H9 (cell line): Measurements from ENCODE around the gene NEIL1. TPM values are rescaled to one million over a fixed set of nuclear protein-coding genes. Genes with fewer than 3 reads are reported as not detected.

ENCODE experiments used
- DNase-seq: peaks from one replicate; pipeline ENCODE4 v3.0.0-alpha.2; 2017
- H2AFZ ChIP-seq: one replicate; pipeline ENCODE4 v1.6.1; 2013; ENCODE audit warnings: mild to moderate bottlenecking, low read length, control low read depth, moderate library complexity
- H2AK5ac ChIP-seq: 2 replicates; pipeline ENCODE4 v1.6.1; 2013; ENCODE audit warnings: low read length, control low read depth, mixed read lengths; ENCODE audit not compliant: insufficient read length
- H2BK120ac ChIP-seq: one replicate; pipeline ENCODE4 v1.6.1; 2013; ENCODE audit warnings: low read depth, mild to moderate bottlenecking, low read length, control low read depth, inconsistent platforms; ENCODE audit not compliant: poor library complexity, severe bottlenecking
- H2BK12ac ChIP-seq: 2 replicates; pipeline ENCODE4 v1.6.1; 2013; ENCODE audit warnings: low read length, control low read depth, mixed read lengths, low read depth; ENCODE audit not compliant: insufficient read length
- H2BK15ac ChIP-seq: 2 replicates; pipeline ENCODE4 v1.6.1; 2013; ENCODE audit warnings: low read depth, low read length, control low read depth
- H2BK20ac ChIP-seq: one replicate; pipeline ENCODE4 v1.6.1; 2013; ENCODE audit warnings: low read depth, mild to moderate bottlenecking, low read length, control low read depth, inconsistent platforms; ENCODE audit not compliant: poor library complexity, severe bottlenecking
- H2BK5ac ChIP-seq: 2 replicates; pipeline ENCODE4 v1.6.1; 2013; ENCODE audit warnings: low read length, control low read depth, mixed read lengths; ENCODE audit not compliant: insufficient read length
- H3K14ac ChIP-seq: 2 replicates; pipeline ENCODE4 v1.6.1; 2013; ENCODE audit warnings: low read length, control low read depth; ENCODE audit not compliant: insufficient read depth
- H3K18ac ChIP-seq: 2 replicates; pipeline ENCODE4 v1.6.1; 2013; ENCODE audit warnings: low read depth, mild to moderate bottlenecking, mixed read lengths, low read length, control low read depth; ENCODE audit not compliant: insufficient read length
- H3K23ac ChIP-seq: 2 replicates; pipeline ENCODE4 v1.6.1; 2013; ENCODE audit warnings: low read length, control low read depth, mixed read lengths, low read depth; ENCODE audit not compliant: insufficient read length
- H3K23me2 ChIP-seq: 2 replicates; pipeline ENCODE4 v1.6.1; 2013; ENCODE audit warnings: low read depth, mild to moderate bottlenecking, mixed read lengths, low read length, control low read depth; ENCODE audit not compliant: insufficient read length, poor library complexity, severe bottlenecking
- H3K27ac ChIP-seq: 2 replicates; pipeline ENCODE4 v1.5.1; 2013; ENCODE audit warnings: low read length, control low read depth, mixed read lengths, low read depth; ENCODE audit not compliant: insufficient read length
- H3K27me3 ChIP-seq: 2 replicates; pipeline ENCODE4 v1.6.1; 2013; ENCODE audit warnings: low read length, control low read depth, inconsistent platforms; ENCODE audit not compliant: insufficient read depth
- H3K4ac ChIP-seq: 2 replicates; pipeline ENCODE4 v1.6.1; 2013; ENCODE audit warnings: low read depth, mild to moderate bottlenecking, control low read depth, inconsistent platforms, low read length, moderate library complexity
- H3K4me1 ChIP-seq: 2 replicates; pipeline ENCODE4 v1.6.1; 2013; ENCODE audit warnings: low read length, control low read depth, inconsistent platforms; ENCODE audit not compliant: insufficient read depth
- H3K4me2 ChIP-seq: 2 replicates; pipeline ENCODE4 v1.6.1; 2013; ENCODE audit warnings: low read length, control low read depth, mixed read lengths; ENCODE audit not compliant: insufficient read length, insufficient read depth
- H3K56ac ChIP-seq: 2 replicates; pipeline ENCODE4 v1.6.1; 2013; ENCODE audit warnings: low read depth, mild to moderate bottlenecking, mixed read lengths, low read length, control low read depth; ENCODE audit not compliant: insufficient read length
- H3K79me1 ChIP-seq: 2 replicates; pipeline ENCODE4 v1.6.1; 2013; ENCODE audit warnings: low read depth, mild to moderate bottlenecking, moderate library complexity, low read length, control low read depth, inconsistent platforms; ENCODE audit not compliant: insufficient read depth, poor library complexity, severe bottlenecking
- H3K79me2 ChIP-seq: 2 replicates; pipeline ENCODE4 v1.6.1; 2013; ENCODE audit warnings: low read length, control low read depth, inconsistent platforms; ENCODE audit not compliant: insufficient read depth
- H3K9ac ChIP-seq: 2 replicates; pipeline ENCODE4 v1.6.1; 2013; ENCODE audit warnings: low read length, control low read depth, mixed read lengths; ENCODE audit not compliant: insufficient read length; ENCODE audit errors: extremely low read depth
- H3K9me3 ChIP-seq: one replicate; pipeline ENCODE4 v1.6.1; 2013; ENCODE audit warnings: low read depth, low read length, inconsistent platforms; ENCODE audit not compliant: control insufficient read depth
- H3T11ph ChIP-seq: one replicate; pipeline ENCODE4 v1.6.1; 2013; ENCODE audit warnings: mild to moderate bottlenecking, low read length, control low read depth, inconsistent platforms
- H4K20me1 ChIP-seq: one replicate; pipeline ENCODE4 v1.6.1; 2013; ENCODE audit not compliant: control insufficient read depth, insufficient read length, insufficient read depth
- H4K5ac ChIP-seq: 2 replicates; pipeline ENCODE4 v1.6.1; 2013; ENCODE audit warnings: low read depth, mild to moderate bottlenecking, mixed read lengths, low read length, control low read depth; ENCODE audit not compliant: insufficient read length
- H4K8ac ChIP-seq: replicated peaks from 2 replicates; pipeline ENCODE4 v1.6.1; 2013; ENCODE audit warnings: low read length, control low read depth, mixed read lengths, low read depth; ENCODE audit not compliant: insufficient read length
- H4K91ac ChIP-seq: 2 replicates; pipeline ENCODE4 v1.6.1; 2013; ENCODE audit warnings: low read depth, mild to moderate bottlenecking, moderate library complexity, mixed read lengths, low read length, control low read depth; ENCODE audit not compliant: insufficient read length
- H3K27ac Mint-ChIP-seq, 3 experiments: 2 replicates in 2 of 3; 3 replicates in 1 of 3; pipeline ENCODE4 v1.8.0; 2020 to 2021; ENCODE audit warnings: mixed read lengths in 3 of 3, mild to moderate bottlenecking in 1 of 3, moderate library complexity in 1 of 3
- H3K27me3 Mint-ChIP-seq: 2 replicates; pipeline ENCODE4 v1.8.0; 2021; ENCODE audit warnings: low read depth, mild to moderate bottlenecking, moderate library complexity, mixed read lengths
- H3K36me3 Mint-ChIP-seq, 3 experiments: 2 replicates in 2 of 3; 3 replicates in 1 of 3; pipeline ENCODE4 v1.8.0; 2020 to 2021; ENCODE audit warnings: low read depth in 3 of 3, mixed read lengths in 3 of 3; ENCODE audit not compliant: insufficient read depth in 1 of 3
- H3K4me1 Mint-ChIP-seq, 2 experiments: 2 replicates each; pipeline ENCODE4 v1.8.0; 2020; ENCODE audit warnings: mixed read lengths in 2 of 2
- H3K4me3 Mint-ChIP-seq, 2 experiments: 2 replicates in 1 of 2; 3 replicates in 1 of 2; pipeline ENCODE4 v1.8.0; 2020 to 2021; ENCODE audit warnings: mild to moderate bottlenecking in 2 of 2, mixed read lengths in 2 of 2, moderate library complexity in 1 of 2
- H3K9me3 Mint-ChIP-seq, 2 experiments: 2 replicates in 1 of 2; 3 replicates in 1 of 2; pipeline ENCODE4 v1.8.0; 2020; ENCODE audit warnings: mild to moderate bottlenecking in 2 of 2, mixed read lengths in 2 of 2, moderate library complexity in 1 of 2
- WGBS: extraction: QIAGEN DNeasy Blood & Tissue Kit; methylation state at CpG from one replicate; pipeline ENCODE4 v1.1.7; 2013; ENCODE audit warnings: missing lambda C conversion rate, low lambda C conversion rate, mixed read lengths; ENCODE audit not compliant: insufficient read length; ENCODE audit errors: extremely low coverage; 5-methylcytosine and 5-hydroxymethylcytosine counted together
- total RNA-seq: library from RNA; stranded (reverse); gene quantifications from 2 replicates; pipeline ENCODE4 v1.2.1, GENCODE V29; 2021
- TF ChIP-seq, protein P1 (sequence below): fragments of 200-600 bp; sonication (generic); conservative IDR thresholded peaks from 3 replicates; pipeline ENCODE4 v1.8.0; 2021; ENCODE audit warnings: antibody characterized with exemption, mild to moderate bottlenecking

Gene NEIL1
- total RNA-seq, 1 experiment from 2014 or later, result 16.5 TPM

DNA sequence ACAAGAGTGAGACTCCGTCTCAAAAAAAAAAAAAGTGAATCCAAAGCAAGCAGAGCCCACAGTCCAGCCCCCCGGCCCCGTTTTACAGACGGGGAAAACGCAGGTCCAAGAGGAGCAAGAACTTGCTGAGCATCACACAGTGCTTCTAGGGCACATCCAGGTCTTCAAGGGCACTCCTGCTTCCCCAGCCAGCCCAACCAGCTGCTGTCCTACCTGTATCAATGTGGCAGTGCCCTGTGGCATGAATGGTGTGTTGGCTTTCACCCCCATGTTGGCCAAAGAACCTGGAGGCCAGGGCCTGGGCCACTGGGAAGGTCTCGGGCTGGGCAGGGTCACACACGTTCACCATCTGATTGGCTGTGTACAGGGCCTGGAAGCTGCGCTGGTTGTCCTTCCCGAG, 16.9 kb downstream of the NEIL1 start:
- no peak overlapping the region for H2BK20ac ChIP-seq
- no peaks in the 10 kb centered on the region for H3K27me3 ChIP-seq
- no peak overlapping the region for H3K27ac ChIP-seq
- no peaks in the 10 kb centered on the region for H3K79me2 ChIP-seq
- H4K8ac ChIP-seq, result no peak overlapping the region
- H2BK15ac ChIP-seq, result no peak overlapping the region
- no peak for DNase-seq
- no peaks in the 10 kb centered on the region for H4K20me1 ChIP-seq
- no peaks in the 10 kb centered on the region; the same call in 1 of the 2 replicates for H3K4me1 ChIP-seq
- H3K56ac ChIP-seq, result no peak overlapping the region
- no peak overlapping the region for H2AFZ ChIP-seq
- no peaks in the 10 kb centered on the region for H3K23me2 ChIP-seq
- no peak overlapping the region for H4K91ac ChIP-seq
- H3K9me3 ChIP-seq, result no peaks in the 10 kb centered on the region
- peaks cover 1% of the 10 kb centered on the region; the same call in 1 of the 2 replicates for H3K27me3 Mint-ChIP-seq
- H3K14ac ChIP-seq, result no peak overlapping the region
- H4K5ac ChIP-seq, result no peak overlapping the region
- no CpG with 5 or more reads among the region's 9 CpGs for WGBS
- no peak overlapping the region for H3T11ph ChIP-seq
- H2BK12ac ChIP-seq, result no peak overlapping the region
- H2BK5ac ChIP-seq, result no peak overlapping the region
- H3K36me3 Mint-ChIP-seq, result peaks cover 12 to 44% (median 43%) of the 10 kb centered on the region in 3 experiments; a peak in 6 of 7 replicates
- H3K27ac Mint-ChIP-seq, result no peak overlapping the region
- no peak overlapping the region for H2AK5ac ChIP-seq
- no peak overlapping the region for H3K9ac ChIP-seq
- TF ChIP-seq, protein P1, sequence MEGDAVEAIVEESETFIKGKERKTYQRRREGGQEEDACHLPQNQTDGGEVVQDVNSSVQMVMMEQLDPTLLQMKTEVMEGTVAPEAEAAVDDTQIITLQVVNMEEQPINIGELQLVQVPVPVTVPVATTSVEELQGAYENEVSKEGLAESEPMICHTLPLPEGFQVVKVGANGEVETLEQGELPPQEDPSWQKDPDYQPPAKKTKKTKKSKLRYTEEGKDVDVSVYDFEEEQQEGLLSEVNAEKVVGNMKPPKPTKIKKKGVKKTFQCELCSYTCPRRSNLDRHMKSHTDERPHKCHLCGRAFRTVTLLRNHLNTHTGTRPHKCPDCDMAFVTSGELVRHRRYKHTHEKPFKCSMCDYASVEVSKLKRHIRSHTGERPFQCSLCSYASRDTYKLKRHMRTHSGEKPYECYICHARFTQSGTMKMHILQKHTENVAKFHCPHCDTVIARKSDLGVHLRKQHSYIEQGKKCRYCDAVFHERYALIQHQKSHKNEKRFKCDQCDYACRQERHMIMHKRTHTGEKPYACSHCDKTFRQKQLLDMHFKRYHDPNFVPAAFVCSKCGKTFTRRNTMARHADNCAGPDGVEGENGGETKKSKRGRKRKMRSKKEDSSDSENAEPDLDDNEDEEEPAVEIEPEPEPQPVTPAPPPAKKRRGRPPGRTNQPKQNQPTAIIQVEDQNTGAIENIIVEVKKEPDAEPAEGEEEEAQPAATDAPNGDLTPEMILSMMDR, result no peak
- H3K4me3 Mint-ChIP-seq, result no peak overlapping the region; a peak in 1 of 5 replicates
- no peak overlapping the region for H3K23ac ChIP-seq
- H3K4me2 ChIP-seq, result no peak overlapping the region
- H3K9me3 Mint-ChIP-seq, result no peaks in the 10 kb centered on the region
- H2BK120ac ChIP-seq, result no peak overlapping the region
- H3K4ac ChIP-seq, result no peak overlapping the region
- H3K79me1 ChIP-seq, result no peaks in the 10 kb centered on the region
- peaks cover 3% of the 10 kb centered on the region in 2 experiments; a peak in 2 of 4 replicates for H3K4me1 Mint-ChIP-seq
- H3K18ac ChIP-seq, result no peak overlapping the region
